Activated effector memory CD4-positive, alpha-beta T cell treated with Interleukin-2 at 50 U/mL for 16 hours (primary cell): Measurements from ENCODE around the gene GRIP2.

Experiments
- DNase-seq: peaks from one replicate; pipeline ENCODE4 v3.0.0-alpha.2; 2020

GRIP2 gene

DNA sequence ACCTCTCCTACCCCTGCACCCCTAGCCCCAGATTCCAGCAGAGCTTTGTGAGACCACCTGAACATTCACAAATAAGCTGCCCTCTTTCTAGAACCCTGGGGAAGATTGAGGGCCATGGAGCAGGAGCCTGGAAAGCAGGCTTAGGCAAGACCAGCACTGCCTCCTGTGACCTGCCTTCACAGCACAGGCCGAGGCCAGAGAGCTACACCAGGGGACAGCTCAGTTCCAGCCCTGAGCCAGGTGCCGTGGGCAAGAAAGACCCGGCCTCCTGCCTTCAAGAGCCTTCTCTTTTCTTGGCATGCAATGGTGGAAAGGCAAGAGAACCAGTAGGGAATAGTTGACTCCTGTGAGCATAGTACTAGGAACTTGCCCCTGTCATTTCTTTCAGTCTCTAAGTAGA, 89.6 kb downstream of the GRIP2 start:
- DNase-seq: no peak

DNA sequence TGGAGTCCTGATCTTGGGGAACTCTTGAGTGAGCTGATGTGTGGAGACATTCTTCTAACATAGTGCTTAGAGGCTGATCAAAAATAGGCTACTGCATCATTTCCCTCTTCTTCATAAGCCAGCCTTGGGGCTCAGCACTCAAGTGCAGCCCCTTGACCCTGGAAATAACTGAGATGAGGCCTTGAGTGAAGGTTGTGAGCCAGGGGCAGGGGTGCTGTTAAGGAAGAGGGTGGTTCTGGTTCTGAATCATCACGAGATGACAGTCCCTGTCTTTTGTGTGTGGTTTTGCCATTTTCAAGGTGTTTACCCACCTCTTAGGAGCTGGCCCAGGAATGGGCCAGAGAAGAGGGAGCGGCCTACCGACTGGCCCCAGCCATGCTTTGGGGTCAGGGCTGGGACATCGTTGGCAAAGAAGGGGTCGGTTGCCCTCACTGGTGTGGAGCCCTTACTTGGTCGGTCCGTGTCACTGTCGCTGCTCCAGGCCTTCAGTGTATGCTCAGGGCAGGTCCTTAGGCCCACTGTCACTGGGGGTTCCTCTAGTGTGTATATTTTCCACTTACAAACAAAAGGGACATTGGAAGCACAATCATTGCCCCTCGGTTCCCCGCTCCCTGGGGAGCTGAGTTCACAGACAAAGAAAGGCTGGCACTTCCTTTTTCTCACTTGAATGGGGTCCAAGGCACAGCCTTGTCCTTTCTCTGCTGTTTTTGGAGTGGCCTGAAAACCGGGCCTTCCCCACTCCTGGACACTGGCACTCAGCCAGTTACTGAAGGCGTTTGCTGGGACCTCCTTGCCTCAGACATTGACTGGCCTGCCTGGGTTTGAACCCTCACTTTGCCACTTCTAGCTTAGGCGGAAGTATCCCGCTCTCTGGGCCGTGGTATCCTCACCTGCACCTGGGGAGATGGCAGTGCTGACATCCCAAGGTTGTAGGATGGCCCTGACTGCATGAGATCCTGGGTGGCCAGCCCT, 91.1 kb downstream of the GRIP2 start:
- DNase-seq: no peak

- DNase-seq: no peak
Observed at GRCh38 chr3:14448063-14448462, 92.1 kb downstream of the GRIP2 start.

DNA sequence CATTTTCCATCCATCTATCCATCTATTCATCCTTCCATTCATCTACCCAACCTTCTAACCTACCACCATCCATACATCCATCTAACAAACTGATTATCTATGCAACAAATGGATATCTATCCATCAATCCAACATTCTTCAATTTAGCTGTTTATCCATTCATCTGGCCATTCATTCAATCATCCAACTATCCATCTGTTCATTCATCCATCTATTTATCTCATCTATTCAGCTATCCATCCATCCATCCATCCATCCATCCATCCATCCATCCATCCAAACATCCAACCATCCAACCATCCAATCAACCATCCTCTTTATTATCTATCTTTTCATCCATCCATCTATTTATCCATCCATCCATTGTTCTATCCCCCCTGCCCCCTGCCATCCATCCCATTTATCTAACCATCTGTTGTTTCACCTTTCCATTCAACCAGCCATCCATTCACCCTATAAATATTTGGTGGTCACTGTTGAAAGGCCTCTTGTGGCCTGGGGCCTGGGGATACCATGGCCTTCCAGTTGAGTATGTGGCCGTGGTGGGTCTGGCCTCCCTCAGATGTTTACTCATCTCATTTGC, 93.1 kb downstream of the GRIP2 start:
- DNase-seq: no peak

DNA sequence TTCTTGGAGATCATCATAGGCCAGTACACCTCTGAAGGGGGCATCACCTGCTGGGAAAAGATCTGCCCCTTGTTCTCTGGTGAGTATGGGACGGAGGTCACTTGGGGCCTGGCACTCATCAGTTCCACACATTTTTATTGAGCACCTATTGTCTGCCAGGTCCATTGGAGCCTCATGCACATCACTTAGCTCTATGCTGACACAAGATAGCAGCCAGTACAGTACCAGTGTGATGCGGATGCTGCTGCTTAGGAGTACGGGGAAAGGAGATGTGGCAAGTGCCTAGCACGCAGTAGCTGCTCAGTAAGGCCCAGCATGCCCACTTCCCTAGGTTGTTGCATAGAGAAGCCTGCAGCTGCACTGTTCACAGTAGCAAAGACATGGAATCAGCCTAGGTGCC, 94.4 kb downstream of the GRIP2 start:
- no peak for DNase-seq

- no peak for DNase-seq
Observed at GRCh38 chr3:14444380-14444779, 95.8 kb downstream of the GRIP2 start.

DNA sequence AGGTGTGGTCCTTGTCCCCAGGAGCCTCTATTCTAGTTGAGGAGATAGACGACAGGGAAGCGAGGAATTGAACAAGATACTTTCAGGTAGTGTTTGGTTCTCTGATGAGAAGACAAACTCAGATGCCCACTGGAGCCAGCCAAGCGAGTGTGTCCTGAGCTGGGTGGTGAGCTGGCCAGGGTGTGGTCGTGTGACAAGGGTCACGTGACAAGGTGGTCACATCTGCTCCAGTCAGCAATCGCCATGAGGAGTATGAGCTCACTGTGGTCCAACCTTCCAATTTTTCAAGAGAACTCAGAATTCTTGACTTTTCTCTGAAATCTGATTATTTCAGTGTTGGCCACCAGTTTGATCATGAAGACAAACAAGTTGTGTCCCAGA, 98.2 kb downstream of the GRIP2 start:
- no peak for DNase-seq

DNA sequence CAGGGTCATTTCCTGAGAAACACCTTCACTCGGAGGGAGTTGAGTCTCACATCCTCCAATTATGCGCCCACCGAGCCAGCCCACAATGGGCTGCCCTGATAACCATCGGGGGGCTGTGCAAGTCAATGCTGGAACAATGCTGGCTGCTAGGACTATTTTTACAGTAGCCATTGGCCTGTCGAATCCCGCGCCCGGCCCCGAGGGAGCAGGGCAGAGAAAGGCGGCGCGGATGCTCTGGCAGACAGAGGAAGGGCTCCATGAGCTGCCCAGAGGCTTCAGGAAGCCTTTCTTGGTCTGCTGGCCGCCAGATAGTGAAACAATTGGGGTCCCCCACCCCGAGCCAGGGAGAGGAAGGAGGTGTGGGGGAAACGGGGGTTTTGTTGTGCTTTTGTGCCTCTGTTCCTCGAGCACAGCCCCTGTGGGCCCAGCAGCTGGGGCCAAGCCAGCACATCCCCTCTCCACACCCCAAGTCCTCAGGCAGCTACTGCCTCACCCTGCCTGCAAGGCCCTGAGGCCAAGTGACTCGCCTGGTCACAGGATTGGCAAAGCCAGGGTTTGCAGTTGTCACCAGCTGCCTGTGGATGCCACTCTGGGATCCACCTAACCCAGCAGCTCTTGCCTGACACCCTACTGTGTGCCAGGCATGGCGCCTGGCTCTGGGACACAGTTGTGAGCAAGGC, 98.8 kb downstream of the GRIP2 start:
- DNase-seq: no peak

DNA sequence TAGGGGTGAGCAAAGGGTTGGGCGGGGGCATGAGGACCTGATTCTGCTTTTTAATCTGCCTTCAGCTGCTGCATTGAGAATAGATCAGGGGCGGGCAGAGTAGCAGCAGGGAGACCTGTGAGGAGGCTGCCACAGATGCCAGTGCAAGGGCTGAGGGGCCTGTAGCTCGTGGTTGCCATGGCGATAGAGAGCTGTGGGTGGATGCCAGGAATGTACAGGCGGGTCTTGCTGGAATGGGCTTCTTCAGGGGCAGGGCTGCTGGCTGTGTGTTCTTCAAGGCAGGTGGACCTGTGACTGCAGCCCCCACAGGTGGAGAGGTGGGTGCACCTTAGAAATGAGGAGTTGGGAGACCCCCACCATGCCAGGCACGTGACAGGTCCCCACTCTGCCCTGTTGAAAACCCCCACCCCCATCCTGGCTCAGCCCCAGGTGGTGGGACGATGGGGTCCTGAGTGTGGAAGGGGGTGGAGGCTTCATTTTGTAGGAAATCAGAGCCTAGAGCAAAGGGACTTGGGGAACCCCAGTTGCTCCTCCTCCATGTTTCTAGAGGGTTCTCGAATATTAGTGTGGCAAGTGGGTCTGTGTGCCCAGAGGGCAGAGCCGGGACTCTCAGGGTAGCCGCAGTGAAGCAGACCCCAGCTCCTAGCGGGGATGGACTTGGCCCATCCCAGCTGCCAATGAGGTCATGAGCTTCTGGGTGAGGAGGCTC, 99.5 kb downstream of the GRIP2 start:
- DNase-seq: no peak

- DNase-seq: no peak
Observed at GRCh38 chr3:14440168-14440518, 100.0 kb downstream of the GRIP2 start.

GRCh38 chr3:14439501-14440167, 100.5 kb downstream of the GRIP2 start:
- DNase-seq: no peak
